C1 segment of cervical spinal cord (tissue), 14 donors: ENCODE results near the gene IL16.

Experiments used
- DNase-seq, 14 donors: peaks; one replicate each; lab custom pipeline; 2025; lab: John Stamatoyannopoulos, UW

The IL16 gene

GRCh38 chr15:81254916-81255290 is 58.2 kb downstream of the IL16 start:
- no peak for DNase-seq

- no peak for DNase-seq
These were observed 58.8 kb downstream of the IL16 start for GRCh38 chr15:81255315-81255957.

- DNase-seq = no peak
These were observed 59.3 kb downstream of the IL16 start for GRCh38 chr15:81255958-81256320.

GRCh38 chr15:81256916-81257315 is 60.2 kb downstream of the IL16 start:
- DNase-seq = peak in 1 of 14 donors; percentile 45

GRCh38 chr15:81257435-81257834 is 60.8 kb downstream of the IL16 start:
- DNase-seq = peak in 1 of 14 donors; percentile 45

GRCh38 chr15:81258455-81258854 is 61.8 kb downstream of the IL16 start:
- no peak for DNase-seq

- no peak for DNase-seq
These were observed 63.1 kb downstream of the IL16 start for GRCh38 chr15:81259760-81260298.

GRCh38 chr15:81261172-81261811 is 64.6 kb downstream of the IL16 start:
- no peak for DNase-seq

- no peak for DNase-seq
These were observed 66.8 kb downstream of the IL16 start for GRCh38 chr15:81263477-81263876.

- DNase-seq = no peak
These were observed 67.6 kb downstream of the IL16 start for GRCh38 chr15:81264072-81264857.

GRCh38 chr15:81265256-81265943 is 68.7 kb downstream of the IL16 start:
- DNase-seq = peak in 1 of 14 donors; percentile 60

GRCh38 chr15:81265944-81266775 is 69.5 kb downstream of the IL16 start:
- DNase-seq = peak in 12 of 14 donors; percentile 37 to 76 (median 62)

- DNase-seq = no peak
These were observed 71.7 kb downstream of the IL16 start for GRCh38 chr15:81268340-81268739.

GRCh38 chr15:81268881-81269601 is 72.4 kb downstream of the IL16 start:
- no peak for DNase-seq

GRCh38 chr15:81270188-81270587 is 73.5 kb downstream of the IL16 start:
- DNase-seq = no peak

GRCh38 chr15:81270781-81271491 is 74.3 kb downstream of the IL16 start:
- DNase-seq = no peak

GRCh38 chr15:81271761-81272644 is 75.3 kb downstream of the IL16 start:
- peak in 1 of 14 donors; percentile 35 for DNase-seq

- DNase-seq = no peak
These were observed 76.5 kb downstream of the IL16 start for GRCh38 chr15:81273200-81273599.

GRCh38 chr15:81273855-81274254 is 77.2 kb downstream of the IL16 start:
- DNase-seq = no peak
